Mesenchymal stem cell (in vitro differentiated cells and primary cell): Measurements from ENCODE around the gene IRF2BP2.

Experiments
- DNase-seq: peaks from one replicate; pipeline ENCODE4 v3.0.0-alpha.2; 2013
- H2AFZ ChIP-seq: one replicate; pipeline ENCODE4 v1.6.1; 2013; ENCODE audit warnings: low read depth, mild to moderate bottlenecking, control low read depth, inconsistent platforms, low read length, moderate library complexity
- H2AK5ac ChIP-seq: 2 replicates; pipeline ENCODE4 v1.6.1; 2013; ENCODE audit warnings: low read length, moderate library complexity, mild to moderate bottlenecking, inconsistent platforms; ENCODE audit not compliant: severe bottlenecking
- H2BK120ac ChIP-seq: one replicate; pipeline ENCODE4 v1.6.1; 2013; ENCODE audit warnings: low read depth, mild to moderate bottlenecking, inconsistent platforms, low read length, moderate library complexity
- H2BK12ac ChIP-seq, 2 experiments: one replicate each; pipeline ENCODE4 v1.6.1; 2013; ENCODE audit warnings: inconsistent platforms in 2 of 2, low read length in 2 of 2, mild to moderate bottlenecking in 2 of 2, moderate library complexity in 2 of 2, control low read depth in 1 of 2
- H2BK15ac ChIP-seq: one replicate; pipeline ENCODE4 v1.6.1; 2013; ENCODE audit warnings: mild to moderate bottlenecking, low read depth, inconsistent platforms; ENCODE audit not compliant: poor library complexity, severe bottlenecking
- H2BK5ac ChIP-seq: 2 replicates; pipeline ENCODE4 v1.6.1; 2013; ENCODE audit warnings: low read depth, mild to moderate bottlenecking, low read length, control low read depth, inconsistent platforms; ENCODE audit not compliant: poor library complexity, severe bottlenecking
- H3K14ac ChIP-seq, 2 experiments: one replicate each; pipeline ENCODE4 v1.6.1; 2013; ENCODE audit warnings: inconsistent platforms in 2 of 2, low read length in 2 of 2, control low read depth in 1 of 2, mild to moderate bottlenecking in 1 of 2, moderate library complexity in 1 of 2
- H3K18ac ChIP-seq, 2 experiments: one replicate each; pipeline ENCODE4 v1.6.1; 2013; ENCODE audit warnings: inconsistent platforms in 2 of 2, low read length in 2 of 2, control low read depth in 1 of 2, low read depth in 1 of 2, mild to moderate bottlenecking in 1 of 2
- H3K23ac ChIP-seq, 2 experiments: one replicate each; pipeline ENCODE4 v1.6.1; 2013; ENCODE audit warnings: inconsistent platforms in 2 of 2, low read length in 2 of 2, mild to moderate bottlenecking in 2 of 2, moderate library complexity in 2 of 2, control low read depth in 1 of 2
- H3K27ac ChIP-seq: 2 replicates; pipeline ENCODE4 v1.5.1; 2013; ENCODE audit warnings: mild to moderate bottlenecking, moderate library complexity, low read length, control low read depth, inconsistent platforms; ENCODE audit not compliant: poor library complexity, severe bottlenecking
- H3K27me3 ChIP-seq, 2 experiments: 2 replicates each; pipeline versions ENCODE4 v1.6.1 to v1.7.0; 2013; ENCODE audit warnings: low read length in 2 of 2, mild to moderate bottlenecking in 2 of 2, moderate library complexity in 2 of 2, control low read depth in 1 of 2, inconsistent platforms in 1 of 2; ENCODE audit not compliant: control insufficient read depth in 1 of 2, insufficient read depth in 1 of 2
- H3K36me3 ChIP-seq, 2 experiments: 2 replicates each; pipeline versions ENCODE4 v1.6.1 to v1.7.0; 2013; ENCODE audit warnings: low read length in 2 of 2, control low read depth in 1 of 2, inconsistent platforms in 1 of 2, low read depth in 1 of 2, mild to moderate bottlenecking in 1 of 2; ENCODE audit not compliant: insufficient read depth in 2 of 2, control insufficient read depth in 1 of 2
- H3K4ac ChIP-seq, 2 experiments: one replicate each; pipeline ENCODE4 v1.6.1; 2013; ENCODE audit warnings: inconsistent platforms in 2 of 2, low read length in 2 of 2, mild to moderate bottlenecking in 2 of 2, moderate library complexity in 2 of 2, control low read depth in 1 of 2, low read depth in 1 of 2
- H3K4me1 ChIP-seq: 2 replicates; pipeline ENCODE4 v1.6.1; 2013; ENCODE audit warnings: low read depth, low read length, control low read depth; ENCODE audit not compliant: control insufficient read depth, insufficient read depth
- H3K4me2 ChIP-seq: 2 replicates; pipeline ENCODE4 v1.6.1; 2013; ENCODE audit warnings: low read length, mild to moderate bottlenecking, inconsistent platforms; ENCODE audit not compliant: poor library complexity, severe bottlenecking
- H3K4me3 ChIP-seq, 2 experiments: 2 replicates each; pipeline versions ENCODE4 v1.5.1 to v1.7.0; 2013; ENCODE audit warnings: low read length in 2 of 2, mild to moderate bottlenecking in 2 of 2, control low read depth in 1 of 2, low read depth in 1 of 2; ENCODE audit not compliant: insufficient read depth in 1 of 2
- H3K79me1 ChIP-seq: replicated peaks from 2 replicates; pipeline ENCODE4 v1.6.1; 2013; ENCODE audit warnings: mild to moderate bottlenecking, control low read depth, low read length, inconsistent platforms; ENCODE audit not compliant: poor library complexity, severe bottlenecking
- H3K9ac ChIP-seq: 2 replicates; pipeline ENCODE4 v1.7.0; 2013; ENCODE audit warnings: mild to moderate bottlenecking, low read length, moderate library complexity
- H3K9me3 ChIP-seq: 2 replicates; pipeline ENCODE4 v1.7.0; 2013; ENCODE audit warnings: mild to moderate bottlenecking, low read length; ENCODE audit not compliant: control insufficient read depth
- H4K8ac ChIP-seq: one replicate; pipeline ENCODE4 v1.6.1; 2013; ENCODE audit warnings: inconsistent platforms, mild to moderate bottlenecking, low read length, moderate library complexity
- H4K91ac ChIP-seq: one replicate; pipeline ENCODE4 v1.6.1; 2013; ENCODE audit warnings: mild to moderate bottlenecking, low read length, inconsistent platforms
- WGBS: methylation state at CpG from one replicate; pipeline ENCODE4 v1.1.7; 2013; ENCODE audit warnings: mixed read lengths; 5-methylcytosine and 5-hydroxymethylcytosine counted together

IRF2BP2 gene

GRCh38 chr1:234605983-234606783, 3.8 kb downstream of the IRF2BP2 start:
- peak overlapping the region; percentile 85 for H3K4me2 ChIP-seq
- peak; percentile 58 for DNase-seq
- no peak overlapping the region for H2BK5ac ChIP-seq
- H3K4ac ChIP-seq, result peak overlapping the region in 1 of 2 experiments; percentile 8
- peak overlapping the region; percentile 43 to 95 for H3K4me3 ChIP-seq
- 27% methylated on average over 6 of the region's 9 CpGs for WGBS
- H2AK5ac ChIP-seq, result no peak overlapping the region
- no peak overlapping the region for H2BK120ac ChIP-seq
- H2BK15ac ChIP-seq, result no peak overlapping the region
- no peaks in the 10 kb centered on the region for H3K27me3 ChIP-seq
- H2AFZ ChIP-seq, result no peak overlapping the region
- no peaks in the 10 kb centered on the region for H3K79me1 ChIP-seq
- H4K8ac ChIP-seq, result no peak overlapping the region
- no peak overlapping the region for H4K91ac ChIP-seq
- peaks cover 21 to 68% of the 10 kb centered on the region in 2 experiments for H3K36me3 ChIP-seq
- peak overlapping the region in 1 of 2 experiments; percentile 18 for H2BK12ac ChIP-seq
- H3K18ac ChIP-seq, result peak overlapping the region in 1 of 2 experiments; percentile 84
- H3K9me3 ChIP-seq, result no peaks in the 10 kb centered on the region
- H3K14ac ChIP-seq, result peak overlapping the region in 1 of 2 experiments; percentile 60
- no peak overlapping the region for H3K23ac ChIP-seq
- peak overlapping the region; percentile 61 for H3K27ac ChIP-seq
- peaks cover 11% of the 10 kb centered on the region for H3K4me1 ChIP-seq
- H3K9ac ChIP-seq, result peak overlapping the region; percentile 100

GRCh38 chr1:234605399-234605982, 4.5 kb downstream of the IRF2BP2 start:
- no peak overlapping the region for H4K8ac ChIP-seq
- peaks cover 21 to 68% of the 10 kb centered on the region in 2 experiments for H3K36me3 ChIP-seq
- H2BK15ac ChIP-seq, result no peak overlapping the region
- no peak overlapping the region for H3K4ac ChIP-seq
- no peak overlapping the region for H4K91ac ChIP-seq
- H3K4me2 ChIP-seq, result peak overlapping the region; percentile 85
- no peak overlapping the region for H2AFZ ChIP-seq
- peak overlapping the region; percentile 100 for H3K9ac ChIP-seq
- H3K18ac ChIP-seq, result no peak overlapping the region
- H2BK5ac ChIP-seq, result no peak overlapping the region
- no peak overlapping the region for H2BK120ac ChIP-seq
- DNase-seq, result no peak
- no peaks in the 10 kb centered on the region for H3K27me3 ChIP-seq
- H3K4me1 ChIP-seq, result peaks cover 6% of the 10 kb centered on the region
- WGBS, result no CpG with 5 or more reads among the region's 3 CpGs
- no peaks in the 10 kb centered on the region for H3K9me3 ChIP-seq
- peak overlapping the region; percentile 43 to 95 for H3K4me3 ChIP-seq
- no peak overlapping the region for H3K14ac ChIP-seq
- H3K27ac ChIP-seq, result no peak overlapping the region
- no peak overlapping the region for H2BK12ac ChIP-seq
- no peak overlapping the region for H2AK5ac ChIP-seq
- H3K23ac ChIP-seq, result no peak overlapping the region
- H3K79me1 ChIP-seq, result no peaks in the 10 kb centered on the region

DNA sequence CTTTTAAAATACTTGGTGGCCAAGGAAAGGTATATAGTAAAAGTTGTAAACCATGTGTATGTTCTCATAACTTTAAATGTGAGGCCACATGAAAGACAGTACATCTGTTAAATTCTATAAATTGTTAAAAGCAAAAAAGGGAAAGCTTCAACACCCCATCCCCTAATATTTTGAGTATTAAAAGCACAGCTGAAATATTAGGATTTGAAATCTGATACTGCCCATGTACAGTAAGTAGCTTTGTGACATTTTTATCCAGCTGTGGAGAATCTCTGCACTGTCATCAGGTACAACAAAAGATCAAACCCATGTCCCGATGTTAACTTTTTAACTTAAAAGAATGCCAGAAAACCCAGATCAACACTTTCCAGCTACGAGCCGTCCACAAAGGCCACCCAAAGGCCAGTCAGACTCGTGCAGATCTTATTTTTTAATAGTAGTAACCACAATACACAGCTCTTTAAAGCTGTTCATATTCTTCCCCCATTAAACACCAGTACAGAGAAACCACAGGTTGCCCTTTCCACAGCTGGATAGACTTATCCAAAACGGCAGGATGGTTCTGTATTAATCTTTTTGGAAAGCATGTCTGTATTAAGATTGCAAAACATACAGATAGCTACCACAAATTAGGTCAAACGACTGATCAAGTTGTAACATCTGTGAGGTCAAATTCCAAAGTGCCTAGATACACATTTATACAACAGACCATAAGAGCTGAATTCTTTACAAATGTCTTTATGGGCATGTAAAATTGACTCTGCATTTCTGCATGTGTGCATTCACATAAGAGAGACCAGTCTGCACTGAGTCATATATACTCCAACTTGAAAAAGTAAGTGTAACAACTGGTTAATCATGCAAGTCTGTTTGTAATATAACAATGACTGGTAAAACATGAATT, 5.2 kb downstream of the IRF2BP2 start:
- no peak overlapping the region for H2AK5ac ChIP-seq
- no peaks in the 10 kb centered on the region for H3K27me3 ChIP-seq
- no peak overlapping the region for H2BK120ac ChIP-seq
- H3K36me3 ChIP-seq, result peaks cover 21 to 68% of the 10 kb centered on the region in 2 experiments
- peak overlapping the region; percentile 75 for H3K4me2 ChIP-seq
- H4K91ac ChIP-seq, result no peak overlapping the region
- no peaks in the 10 kb centered on the region for H3K79me1 ChIP-seq
- no peak overlapping the region for H3K14ac ChIP-seq
- peak; percentile 62 for DNase-seq
- no peak overlapping the region for H2BK15ac ChIP-seq
- peak overlapping the region; percentile 70 for H3K27ac ChIP-seq
- H3K4me1 ChIP-seq, result peaks cover 6% of the 10 kb centered on the region
- WGBS, result 5% methylated on average over 5 of the region's 6 CpGs
- peak overlapping the region in 1 of 2 experiments; percentile 95 for H3K4me3 ChIP-seq
- peak overlapping the region; percentile 100 for H3K9ac ChIP-seq
- no peak overlapping the region for H3K23ac ChIP-seq
- H3K4ac ChIP-seq, result no peak overlapping the region
- H2BK12ac ChIP-seq, result no peak overlapping the region
- no peaks in the 10 kb centered on the region for H3K9me3 ChIP-seq
- H2AFZ ChIP-seq, result no peak overlapping the region
- H3K18ac ChIP-seq, result no peak overlapping the region
- H2BK5ac ChIP-seq, result peak overlapping the region; percentile 61
- no peak overlapping the region for H4K8ac ChIP-seq
